ENCODE measurements around the gene CDH4.
"Not testable (repeated sequence)": the region's sequence is repeated elsewhere in the genome, so short reads cannot be mapped to it uniquely, and the experiment has no call there.

Gene CDH4

GRCh38 chr20:61971595-61971994 is 719.5 kb downstream of the CDH4 start:
- not testable (repeated sequence) for DNase-seq (ENCODE audit: low read depth, low spot score)

- DNase-seq (ENCODE audit: low read depth, low spot score) = no peak
Measured at GRCh38 chr20:61972636-61973508, 720.8 kb downstream of the CDH4 start.

GRCh38 chr20:61973515-61974356 is 721.7 kb downstream of the CDH4 start:
- no peak for DNase-seq (ENCODE audit: low read depth, low spot score)

GRCh38 chr20:61974357-61974665 is 722.2 kb downstream of the CDH4 start:
- DNase-seq (ENCODE audit: low read depth, low spot score) = no peak

GRCh38 chr20:61975407-61976129 is 723.5 kb downstream of the CDH4 start:
- DNase-seq (ENCODE audit: low read depth, low spot score) = no peak

GRCh38 chr20:61976263-61976643 is 724.2 kb downstream of the CDH4 start:
- no peak for DNase-seq (ENCODE audit: low read depth, low spot score)

GRCh38 chr20:61976644-61977418 is 724.8 kb downstream of the CDH4 start:
- DNase-seq (ENCODE audit: low read depth, low spot score) = no peak

GRCh38 chr20:61977419-61977786 is 725.3 kb downstream of the CDH4 start:
- no peak for DNase-seq (ENCODE audit: low read depth, low spot score)

- no peak for DNase-seq (ENCODE audit: low read depth, low spot score)
Measured at GRCh38 chr20:61978491-61978890, 726.4 kb downstream of the CDH4 start.

GRCh38 chr20:61979090-61979489 is 727.0 kb downstream of the CDH4 start:
- DNase-seq (ENCODE audit: low read depth, low spot score) = no peak

GRCh38 chr20:61979701-61980635 is 727.9 kb downstream of the CDH4 start:
- no peak for DNase-seq (ENCODE audit: low read depth, low spot score)

- DNase-seq (ENCODE audit: low read depth, low spot score) = no peak
Measured at GRCh38 chr20:61980647-61981583, 728.9 kb downstream of the CDH4 start.

GRCh38 chr20:61981691-61982090 is 729.6 kb downstream of the CDH4 start:
- DNase-seq (ENCODE audit: low read depth, low spot score) = not testable (repeated sequence)

- DNase-seq (ENCODE audit: low read depth, low spot score) = no peak
Measured at GRCh38 chr20:61982191-61982950, 730.3 kb downstream of the CDH4 start.

GRCh38 chr20:61982951-61983315 is 730.9 kb downstream of the CDH4 start:
- DNase-seq (ENCODE audit: low read depth, low spot score) = no peak

GRCh38 chr20:61983965-61984364 is 731.9 kb downstream of the CDH4 start:
- no peak for DNase-seq (ENCODE audit: low read depth, low spot score)

GRCh38 chr20:61984431-61984830 is 732.4 kb downstream of the CDH4 start:
- DNase-seq (ENCODE audit: low read depth, low spot score) = not testable (repeated sequence)

- no peak for DNase-seq (ENCODE audit: low read depth, low spot score)
Measured at GRCh38 chr20:61985096-61985495, 733.0 kb downstream of the CDH4 start.
